AG04449 (cell line): ENCODE data around the gene NRK.

Experiments used
- CTCF ChIA-PET: fragments of 350-600 bp; formaldehyde crosslinking; extraction: SDS; loops from one replicate; lab custom pipeline; 2021; ENCODE audit warnings: antibody characterized with exemption; lab: Yijun Ruan, JAX
- POLR2A ChIA-PET: fragments of 400-600, 350-600 bp; formaldehyde crosslinking; extraction: SDS; loops from one replicate; lab custom pipeline; 2020; ENCODE audit warnings: antibody characterized with exemption, inconsistent platforms; lab: Yijun Ruan, JAX
- DNase-seq: peaks from one replicate; pipeline ENCODE4 v3.0.0-alpha.2; 2010; ENCODE audit warnings: low read depth, low spot score
- H3K4me3 ChIP-seq: 2 replicates; pipeline ENCODE4 v1.5.1; 2011; ENCODE audit warnings: low read depth, mild to moderate bottlenecking, control low read depth, low read length
- CTCF ChIP-seq: IDR thresholded peaks from one replicate; pipeline ENCODE4 v1.5.1; 2011; ENCODE audit warnings: mild to moderate bottlenecking, moderate library complexity, low read length, control low read depth, inconsistent platforms; ENCODE audit not compliant: insufficient read depth; ENCODE audit errors: missing control alignments

The NRK gene

GRCh38 chrX:105816517-105816916, 5.8 kb upstream of the NRK start:
- ChIA-PET CTCF (no interaction called here), POLR2A (no interaction called here)
- H3K4me3 ChIP-seq, result no peak overlapping the region
- no peak for DNase-seq
- TF ChIP-seq CTCF, result no peak

- no peak overlapping the region for H3K4me3 ChIP-seq
- POLR2A ChIA-PET, result no interaction called here
Observed at GRCh38 chrX:105820247-105820646, 2.1 kb upstream of the NRK start.

GRCh38 chrX:105821471-105822121, 743 bp upstream of the NRK start:
- no peak for TF ChIP-seq CTCF
- ChIA-PET POLR2A (no interaction called here), CTCF (no interaction called here)
- H3K4me3 ChIP-seq, result peak overlapping the region; percentile 48
- no peak for DNase-seq

More at GRCh38 chrX:105820247-105820646, 2.1 kb upstream of the NRK start:
- CTCF ChIA-PET, result no interaction called here
- no peak for DNase-seq
- TF ChIP-seq CTCF, result no peak

DNA sequence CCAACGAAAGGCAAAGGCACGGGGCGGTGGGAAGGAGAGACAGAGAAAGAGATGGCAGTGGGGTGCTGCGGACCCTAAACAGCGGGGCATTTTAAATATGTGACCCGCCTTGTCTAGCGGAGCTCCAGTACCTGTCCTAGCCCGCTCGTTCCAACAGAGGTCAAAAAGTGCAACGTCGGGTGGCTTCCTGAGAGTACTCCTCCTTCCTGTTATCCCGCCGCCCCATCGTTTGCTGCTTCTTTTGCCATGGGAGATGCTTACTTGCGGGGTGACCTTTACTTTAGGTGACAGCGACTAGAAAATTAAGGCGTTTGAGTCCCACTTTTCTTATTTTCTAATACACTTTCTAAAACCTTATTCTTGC, 735 bp downstream of the NRK start:
- no peak for DNase-seq
- no peak for TF ChIP-seq CTCF
- peak overlapping the region; percentile 48 for H3K4me3 ChIP-seq
- ChIA-PET CTCF (no interaction called here), POLR2A (no interaction called here)

GRCh38 chrX:105829011-105829410, 6.7 kb downstream of the NRK start:
- TF ChIP-seq CTCF, result no peak
- no peak overlapping the region for H3K4me3 ChIP-seq
- no peak for DNase-seq
- POLR2A ChIA-PET, result no interaction called here
- CTCF ChIA-PET, result no interaction called here

DNA sequence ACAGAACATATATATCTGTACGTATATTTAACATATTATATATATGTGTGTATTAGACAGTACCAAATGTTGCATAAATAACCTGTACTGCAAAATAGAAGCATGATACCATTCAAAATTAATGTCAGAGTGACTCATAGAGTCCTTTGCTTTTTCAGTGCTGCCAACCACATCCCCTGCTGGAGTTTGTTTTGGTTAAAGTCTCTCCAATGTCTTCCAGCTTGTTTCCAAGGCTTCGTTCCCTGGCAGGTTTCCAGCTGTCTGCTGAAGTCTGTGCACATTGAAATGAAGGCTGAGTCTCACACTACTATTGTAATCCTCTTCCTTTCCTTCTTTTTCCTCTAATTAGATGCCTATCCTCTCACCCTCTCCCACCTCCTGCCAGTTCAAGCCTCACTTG, 14.9 kb downstream of the NRK start:
- H3K4me3 ChIP-seq, result no peak overlapping the region
- DNase-seq, result peak; percentile 51
- CTCF ChIA-PET, result no interaction called here
- TF ChIP-seq CTCF, result no peak
- POLR2A ChIA-PET, result no interaction called here
